Measurements from ENCODE around the gene USP13.

DNA sequence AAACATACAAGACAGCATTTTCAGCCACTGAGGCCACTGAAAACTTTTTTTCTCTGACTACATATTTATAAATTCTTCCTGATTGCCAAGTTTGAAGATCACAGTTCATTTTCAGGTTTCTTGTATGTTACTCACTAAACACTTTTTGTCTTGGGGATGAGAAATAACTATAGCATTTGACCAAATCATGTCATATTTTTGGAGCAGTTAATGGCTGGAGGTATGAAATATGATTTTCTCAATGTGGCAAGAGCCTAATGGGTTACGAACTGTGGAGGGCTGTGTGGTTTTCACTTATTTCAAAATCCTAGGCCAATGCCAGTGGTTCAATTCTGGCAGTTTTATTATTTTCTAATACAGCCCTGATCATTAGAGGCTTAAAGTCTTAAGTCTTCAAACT, 64.4 kb downstream of the USP13 start:
- TF ChIP-seq, protein P1, sequence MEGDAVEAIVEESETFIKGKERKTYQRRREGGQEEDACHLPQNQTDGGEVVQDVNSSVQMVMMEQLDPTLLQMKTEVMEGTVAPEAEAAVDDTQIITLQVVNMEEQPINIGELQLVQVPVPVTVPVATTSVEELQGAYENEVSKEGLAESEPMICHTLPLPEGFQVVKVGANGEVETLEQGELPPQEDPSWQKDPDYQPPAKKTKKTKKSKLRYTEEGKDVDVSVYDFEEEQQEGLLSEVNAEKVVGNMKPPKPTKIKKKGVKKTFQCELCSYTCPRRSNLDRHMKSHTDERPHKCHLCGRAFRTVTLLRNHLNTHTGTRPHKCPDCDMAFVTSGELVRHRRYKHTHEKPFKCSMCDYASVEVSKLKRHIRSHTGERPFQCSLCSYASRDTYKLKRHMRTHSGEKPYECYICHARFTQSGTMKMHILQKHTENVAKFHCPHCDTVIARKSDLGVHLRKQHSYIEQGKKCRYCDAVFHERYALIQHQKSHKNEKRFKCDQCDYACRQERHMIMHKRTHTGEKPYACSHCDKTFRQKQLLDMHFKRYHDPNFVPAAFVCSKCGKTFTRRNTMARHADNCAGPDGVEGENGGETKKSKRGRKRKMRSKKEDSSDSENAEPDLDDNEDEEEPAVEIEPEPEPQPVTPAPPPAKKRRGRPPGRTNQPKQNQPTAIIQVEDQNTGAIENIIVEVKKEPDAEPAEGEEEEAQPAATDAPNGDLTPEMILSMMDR (conservative IDR thresholded peaks at IDR 0.05) = no peak
- TF ChIP-seq ZFX (IDR thresholded peaks at IDR 0.05) = no peak
